Subcutaneous abdominal adipose tissue (tissue), 5 donors: ENCODE measurements around the gene FGF9.

Experiments used
- H3K27ac ChIP-seq: one replicate; pipeline ENCODE4 v1.7.0; 2013; ENCODE audit warnings: low read depth, mild to moderate bottlenecking, inconsistent platforms, low read length, moderate library complexity
- H3K27me3 ChIP-seq, 5 donors: one replicate each; pipeline ENCODE4 v1.7.0; 2013; ENCODE audit warnings: low read length in 5 of 5, inconsistent platforms in 1 of 5; ENCODE audit not compliant: control insufficient read depth in 5 of 5, insufficient read depth in 4 of 5
- H3K36me3 ChIP-seq, 5 donors: one replicate each; pipeline ENCODE4 v1.7.0; 2013; ENCODE audit warnings: low read length in 5 of 5; ENCODE audit not compliant: control insufficient read depth in 5 of 5, insufficient read depth in 5 of 5
- H3K4me1 ChIP-seq, 5 donors: one replicate each; pipeline ENCODE4 v1.7.0; 2013; ENCODE audit warnings: low read length in 5 of 5, mild to moderate bottlenecking in 3 of 5, moderate library complexity in 1 of 5; ENCODE audit not compliant: control insufficient read depth in 5 of 5, insufficient read depth in 5 of 5
- H3K4me3 ChIP-seq, 5 donors: one replicate each; pipeline ENCODE4 v1.7.0; 2013; ENCODE audit warnings: low read length in 5 of 5, low read depth in 1 of 5
- H3K9ac ChIP-seq, 5 donors: one replicate each; pipeline ENCODE4 v1.7.0; 2013; ENCODE audit warnings: low read length in 5 of 5, mild to moderate bottlenecking in 4 of 5, moderate library complexity in 3 of 5
- H3K9me3 ChIP-seq, 5 donors: one replicate each; pipeline ENCODE4 v1.7.0; 2013; ENCODE audit warnings: low read length in 5 of 5; ENCODE audit not compliant: control insufficient read depth in 5 of 5
- donor health status: healthy.
- donor health status: healthy.
- donor health status: healthy.
- donor health status: healthy.
- donor health status: healthy.

The FGF9 gene

DNA sequence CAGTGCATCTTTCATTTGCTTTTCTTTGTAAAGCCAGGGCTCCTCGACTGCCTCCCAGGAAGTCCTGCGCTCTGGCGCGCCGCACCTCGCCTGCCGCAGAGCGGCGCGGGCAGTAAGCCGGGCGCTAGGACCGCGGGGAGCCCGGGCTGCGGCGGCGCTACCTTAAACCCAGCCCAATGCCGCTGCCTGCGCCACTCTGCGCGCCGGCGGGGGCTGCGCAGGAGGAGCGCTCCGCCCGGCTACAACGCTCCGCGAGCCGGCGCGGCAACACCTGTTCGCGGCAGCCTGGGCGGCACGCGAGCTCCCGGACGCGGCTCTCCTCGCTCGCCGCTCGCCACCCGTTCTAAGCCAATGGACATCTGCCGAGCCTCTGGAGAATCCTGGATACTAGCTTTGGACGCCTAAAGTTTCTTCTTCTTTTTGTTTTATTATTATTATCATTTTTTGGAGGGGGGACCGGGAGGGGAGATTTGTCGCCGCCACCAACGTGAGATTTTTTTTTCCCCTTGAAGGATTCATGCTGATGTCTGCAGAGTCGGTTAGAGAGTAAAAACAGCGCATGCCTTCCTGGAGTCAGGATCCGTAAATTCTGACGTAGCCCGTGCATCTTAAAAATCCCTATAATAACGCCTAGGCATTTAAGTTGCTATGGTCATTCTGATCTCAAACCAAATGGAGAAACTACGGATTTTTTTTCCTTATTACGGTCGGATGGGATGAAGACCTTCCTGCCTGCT, at the start of gene FGF9:
TSS of gene FGF9 (plus strand) at position 191 of the 737 bp plus-strand sequence. CDS start 840 bp downstream, outside the sequence.
- peaks cover 17 to 55% (median 34%) of the 10 kb centered on the region in 5 donors for H3K27me3 ChIP-seq
- H3K36me3 ChIP-seq, result no peaks in the 10 kb centered on the region
- H3K4me3 ChIP-seq, result peak within 1 kb of the TSS; percentile 73 to 88 (median 80)
- H3K4me1 ChIP-seq, result peaks cover 3 to 67% (median 63%) of the 10 kb centered on the region in 5 donors
- H3K27ac ChIP-seq, result no peak within 1 kb of the TSS
- H3K9ac ChIP-seq, result peak within 1 kb of the TSS in 2 of 5 donors; percentile 39 to 41
- no peaks in the 10 kb centered on the region for H3K9me3 ChIP-seq

DNA sequence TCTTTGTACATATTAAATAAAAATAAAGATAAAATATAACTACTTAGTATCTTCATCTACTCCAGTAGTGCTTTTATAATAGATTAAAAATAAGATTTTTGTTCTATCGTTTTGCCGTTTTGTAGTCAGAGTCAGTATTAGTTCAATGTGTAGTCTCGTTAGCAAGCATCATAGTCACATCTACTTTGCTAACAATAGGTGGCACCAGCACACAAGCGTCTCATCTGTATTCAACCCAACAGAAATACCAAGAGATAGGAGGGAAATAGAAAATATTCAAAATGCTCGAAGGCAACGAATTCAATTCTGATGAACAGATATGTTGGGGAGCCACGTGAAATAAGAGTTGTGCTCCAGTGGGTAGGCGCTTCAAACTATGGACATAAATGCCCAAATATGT, 45.5 kb upstream of the FGF9 start:
- Histone ChIP-seq H3K9ac (no peak overlapping the region), H3K4me1 (no peaks in the 10 kb centered on the region), H3K9me3 (peaks cover 0 to under 1% (median 0%) of the 10 kb centered on the region in 5 donors), H3K4me3 (no peak overlapping the region), H3K27ac (no peak overlapping the region), H3K36me3 (no peaks in the 10 kb centered on the region), H3K27me3 (peaks cover 0 to 3% (median 0%) of the 10 kb centered on the region in 5 donors)

DNA sequence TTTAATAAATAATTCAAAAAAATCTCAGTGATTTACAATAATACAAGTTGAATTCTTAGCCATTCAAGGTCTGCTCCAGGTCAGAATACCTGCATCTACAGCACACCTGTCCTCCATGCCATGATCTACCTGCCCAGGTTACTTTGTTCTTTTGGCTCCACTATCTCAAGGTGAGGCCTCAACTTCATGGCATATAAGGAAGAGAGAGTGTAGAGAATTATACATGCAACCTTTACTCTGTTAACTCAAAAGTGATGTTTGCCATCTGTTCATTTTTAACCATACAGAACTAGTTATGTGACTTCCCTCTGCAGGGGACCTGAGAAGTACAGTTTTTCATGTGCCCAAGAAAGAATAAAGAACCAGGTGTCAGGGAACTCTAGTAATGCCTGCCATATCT, 38.7 kb upstream of the FGF9 start:
- no peak overlapping the region for H3K4me3 ChIP-seq
- H3K9ac ChIP-seq, result no peak overlapping the region
- H3K27ac ChIP-seq, result no peak overlapping the region
- H3K27me3 ChIP-seq, result peaks cover 0 to 6% (median under 1%) of the 10 kb centered on the region in 5 donors
- no peaks in the 10 kb centered on the region for H3K36me3 ChIP-seq
- H3K9me3 ChIP-seq, result peaks cover 0 to 7% (median 3%) of the 10 kb centered on the region in 5 donors
- H3K4me1 ChIP-seq, result no peaks in the 10 kb centered on the region

DNA sequence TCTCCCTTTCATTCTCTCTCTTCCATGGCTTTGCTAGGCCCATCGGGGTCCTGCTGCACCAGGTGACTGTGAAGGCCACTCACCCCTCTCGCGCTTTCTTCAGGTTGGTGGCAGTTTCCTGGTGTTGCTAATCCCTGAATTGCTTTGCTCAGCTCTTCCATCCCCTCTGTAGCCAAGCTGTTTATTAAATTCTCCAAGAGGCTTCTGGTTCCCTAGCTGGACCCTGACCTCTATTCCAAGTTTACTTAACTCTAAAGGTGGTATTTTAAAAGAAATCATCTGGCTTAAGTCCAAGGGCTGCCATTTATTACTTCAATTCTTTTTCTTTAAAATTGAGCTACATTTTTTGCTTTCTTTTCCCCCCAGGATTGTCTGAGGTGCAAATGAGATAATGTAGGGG, 34.2 kb upstream of the FGF9 start:
- H3K4me3 ChIP-seq, result no peak overlapping the region
- H3K27ac ChIP-seq, result no peak overlapping the region
- H3K27me3 ChIP-seq, result peaks cover 0 to 17% (median 6%) of the 10 kb centered on the region in 5 donors
- H3K36me3 ChIP-seq, result no peaks in the 10 kb centered on the region
- H3K9me3 ChIP-seq, result peaks cover 0 to 2% (median 0%) of the 10 kb centered on the region in 5 donors
- H3K9ac ChIP-seq, result no peak overlapping the region
- H3K4me1 ChIP-seq, result no peaks in the 10 kb centered on the region

DNA sequence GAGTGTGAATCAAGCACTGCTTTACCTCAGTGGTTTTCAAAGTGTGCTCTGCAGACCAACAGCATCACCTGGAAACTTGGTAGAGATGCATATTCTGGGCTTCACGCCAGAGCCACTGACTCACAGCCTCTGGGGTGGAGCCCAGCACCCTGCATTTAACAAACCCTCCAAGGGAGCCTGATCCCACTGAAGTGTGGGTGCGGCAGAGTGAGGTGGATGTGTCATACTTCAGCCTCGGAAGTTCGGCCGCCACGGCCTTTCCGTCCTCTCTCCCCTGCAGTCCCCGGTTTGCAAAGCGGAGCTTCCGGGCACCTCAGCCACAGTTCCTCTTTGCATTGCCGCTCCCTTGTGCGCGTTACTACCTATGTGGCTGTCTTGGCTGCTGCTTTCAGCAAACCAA, 33.6 kb upstream of the FGF9 start:
- no peak overlapping the region for H3K27ac ChIP-seq
- no peaks in the 10 kb centered on the region for H3K4me1 ChIP-seq
- no peak overlapping the region for H3K4me3 ChIP-seq

DNA sequence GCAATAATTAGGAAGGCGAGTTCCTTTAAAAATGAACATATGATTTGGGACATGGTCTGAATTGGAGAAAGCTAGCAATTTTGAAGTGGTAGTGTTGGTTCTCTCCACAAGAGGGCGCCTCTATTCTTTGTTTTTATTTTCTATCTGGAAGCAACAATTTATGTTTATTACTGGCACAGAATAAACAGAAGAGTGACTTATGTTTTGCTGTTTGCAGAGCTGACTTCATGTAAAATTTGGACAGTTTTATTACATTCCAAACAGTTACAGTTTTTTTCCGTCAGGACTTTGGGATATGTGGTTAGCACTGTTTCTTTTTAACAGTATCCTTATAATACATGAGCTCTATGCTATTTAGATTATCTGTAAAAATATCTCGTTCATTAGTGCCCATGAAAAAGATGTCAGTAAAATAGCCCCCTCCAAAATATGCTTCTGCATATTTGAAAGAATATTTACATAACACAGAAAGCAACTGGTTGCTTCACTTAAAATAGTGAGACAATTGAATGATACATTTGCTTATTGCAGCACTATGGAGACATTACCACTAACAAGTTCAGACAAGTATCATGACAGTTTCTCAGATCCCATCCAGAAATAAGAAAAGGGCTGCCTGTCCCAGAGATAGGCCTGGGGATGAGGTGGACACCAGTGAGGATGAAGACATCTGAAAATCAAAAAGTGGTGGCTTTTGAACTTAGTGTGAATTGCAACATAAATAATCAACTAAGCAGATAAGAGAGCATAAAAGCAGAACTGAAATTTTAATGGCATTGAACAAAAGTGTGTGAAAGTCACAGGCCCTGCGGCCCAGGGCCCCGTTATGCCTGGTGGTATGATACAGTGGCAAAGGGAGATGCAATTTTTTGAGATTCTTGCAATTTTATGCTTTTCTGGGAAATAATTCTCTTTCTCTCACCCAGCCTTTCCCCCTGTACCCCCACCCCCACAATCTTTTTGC, 32.3 kb upstream of the FGF9 start:
- H3K9ac ChIP-seq, result no peak overlapping the region
- no peaks in the 10 kb centered on the region for H3K36me3 ChIP-seq
- H3K27ac ChIP-seq, result no peak overlapping the region
- no peaks in the 10 kb centered on the region for H3K9me3 ChIP-seq
- peaks cover 0 to 17% (median 6%) of the 10 kb centered on the region in 5 donors for H3K27me3 ChIP-seq
- no peaks in the 10 kb centered on the region for H3K4me1 ChIP-seq
- H3K4me3 ChIP-seq, result no peak overlapping the region

More for the DNA sequence above, 33.6 kb upstream of the FGF9 start:
- H3K9me3 ChIP-seq, result no peaks in the 10 kb centered on the region
- no peak overlapping the region for H3K9ac ChIP-seq
- H3K36me3 ChIP-seq, result no peaks in the 10 kb centered on the region
- H3K27me3 ChIP-seq, result peaks cover 0 to 17% (median 6%) of the 10 kb centered on the region in 5 donors

DNA sequence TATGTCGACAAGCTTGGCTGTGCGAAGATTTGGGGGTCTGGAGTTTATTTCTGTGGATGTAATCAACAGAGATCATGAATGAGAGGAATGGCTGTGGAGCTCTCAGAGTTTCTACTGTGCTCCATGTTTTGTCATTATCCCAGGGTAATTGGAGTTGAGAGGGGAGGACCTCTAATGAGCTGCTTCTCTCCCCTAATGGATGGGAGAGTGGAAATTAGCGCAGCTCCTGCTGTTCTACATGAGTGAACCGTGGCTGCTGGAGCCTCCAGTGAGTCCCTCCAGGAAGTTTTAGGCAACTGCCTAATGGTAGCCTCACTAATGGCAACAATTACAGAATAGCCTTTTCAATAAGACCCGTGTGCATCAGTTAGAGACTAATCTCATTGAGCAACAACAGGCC, 31.3 kb upstream of the FGF9 start:
- Histone ChIP-seq H3K4me3 (no peak overlapping the region), H3K9ac (no peak overlapping the region), H3K36me3 (no peaks in the 10 kb centered on the region), H3K4me1 (no peaks in the 10 kb centered on the region), H3K9me3 (peaks cover 0 to 4% (median 0%) of the 10 kb centered on the region in 5 donors), H3K27me3 (peaks cover 0 to 17% (median 6%) of the 10 kb centered on the region in 5 donors), H3K27ac (no peak overlapping the region)

DNA sequence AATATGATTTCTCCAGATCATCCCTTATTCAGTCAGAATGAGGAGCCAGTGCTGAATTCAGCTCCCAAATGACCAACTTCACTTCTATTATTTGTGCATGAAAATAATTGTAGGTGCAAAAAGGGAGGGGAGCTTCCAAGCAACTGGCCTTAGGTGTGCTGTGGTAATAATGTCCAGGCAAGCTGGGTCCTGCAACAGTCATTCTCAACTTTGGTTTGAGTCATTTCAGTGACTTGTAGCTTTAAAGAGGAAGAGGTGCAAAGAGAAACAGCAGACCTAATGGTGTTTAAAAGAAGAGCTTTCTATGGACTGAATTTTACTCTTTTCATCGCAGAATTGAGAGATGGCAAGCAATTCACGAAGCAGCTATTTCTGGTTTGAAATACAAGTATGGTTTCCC, 29.2 kb upstream of the FGF9 start:
- Histone ChIP-seq H3K9ac (no peak overlapping the region), H3K36me3 (no peaks in the 10 kb centered on the region), H3K4me1 (no peaks in the 10 kb centered on the region), H3K27ac (no peak overlapping the region), H3K4me3 (no peak overlapping the region), H3K27me3 (peaks cover 0 to 13% (median 9%) of the 10 kb centered on the region in 5 donors), H3K9me3 (peaks cover 0 to 4% (median 0%) of the 10 kb centered on the region in 5 donors)

DNA sequence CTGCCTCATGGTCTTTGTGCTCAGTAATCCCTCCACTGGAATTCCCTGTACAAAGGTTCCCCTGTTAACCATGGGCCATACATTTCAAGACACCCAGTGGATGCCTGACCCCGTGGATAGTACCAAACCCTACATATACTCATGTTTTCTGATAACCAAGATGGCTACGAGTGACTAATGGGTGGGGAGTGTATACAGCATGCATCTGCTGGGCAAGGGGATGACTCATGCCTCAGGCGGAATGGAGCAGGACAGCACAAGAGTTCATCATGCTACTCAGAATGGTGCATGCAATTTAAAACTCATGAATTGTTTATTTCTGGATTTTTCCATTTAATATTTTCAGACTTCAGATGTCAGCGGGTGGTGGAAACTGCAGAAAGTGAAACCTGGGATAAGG, 13.3 kb upstream of the FGF9 start:
- peaks cover 0 to 4% (median 0%) of the 10 kb centered on the region in 5 donors for H3K9me3 ChIP-seq
- H3K9ac ChIP-seq, result no peak overlapping the region
- peaks cover 3 to 10% (median 5%) of the 10 kb centered on the region in 5 donors for H3K27me3 ChIP-seq
- no peaks in the 10 kb centered on the region for H3K36me3 ChIP-seq
- H3K4me3 ChIP-seq, result no peak overlapping the region
- no peaks in the 10 kb centered on the region for H3K4me1 ChIP-seq
- no peak overlapping the region for H3K27ac ChIP-seq

DNA sequence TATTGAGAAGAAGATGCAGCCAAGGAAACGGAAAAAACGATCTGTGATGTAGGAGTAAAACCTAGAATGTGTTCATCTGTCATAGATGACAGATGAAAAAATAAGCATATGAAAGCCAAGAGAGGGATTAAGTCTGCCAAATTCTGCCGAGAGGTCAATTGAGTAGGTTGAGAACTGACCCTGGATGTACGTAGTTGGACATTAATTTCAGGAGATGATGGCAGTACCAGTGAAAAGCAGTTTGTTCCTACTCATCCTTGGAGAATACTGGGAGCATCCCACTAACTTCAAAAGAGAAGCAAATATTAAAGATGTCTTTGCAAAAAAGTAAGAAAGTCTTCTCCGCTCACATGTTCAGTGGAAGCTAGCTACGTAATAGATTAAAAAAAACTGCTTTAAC, 11.8 kb upstream of the FGF9 start:
- H3K27ac ChIP-seq, result no peak overlapping the region
- H3K9ac ChIP-seq, result no peak overlapping the region
- H3K4me3 ChIP-seq, result no peak overlapping the region
- peaks cover 4 to 10% (median 6%) of the 10 kb centered on the region in 5 donors for H3K27me3 ChIP-seq
- H3K9me3 ChIP-seq, result peaks cover 0 to 4% (median 0%) of the 10 kb centered on the region in 5 donors
- H3K36me3 ChIP-seq, result no peaks in the 10 kb centered on the region
- H3K4me1 ChIP-seq, result no peaks in the 10 kb centered on the region
